K562 (cell line): ENCODE measurements around the gene LRRC1. TPM values are rescaled to one million over a fixed set of nuclear protein-coding genes. Genes with fewer than 3 reads are reported as not detected.
A peak's percentile ranks its signal among the peaks of the same experiment; 100 is the strongest.

Experiments
- ATAC-seq: fragments of 200-7000 bp; cut with Tn5 transposase; 3 replicates; pipeline ENCODE4 v1.9.1; 2020; ENCODE audit warnings: moderate library complexity
- BruUV-seq: library from RNA; stranded (reverse); fragments of 400-500 nt; replicated peaks from 2 replicates; lab custom pipeline; 2021; lab: Mats Ljungman, UMichigan
- CTCF ChIA-PET: fragments of 300-600 bp; formaldehyde crosslinking; extraction: SDS; loops from one replicate; lab custom pipeline; 2021; ENCODE audit warnings: low intra/inter-chr PET ratio; lab: Yijun Ruan, JAX
- POLR2A ChIA-PET: fragments of 300-600, 350-650 bp; sonication (Branson Sonifier 250); formaldehyde crosslinking; extraction: SDS; loops from one replicate; lab custom pipeline; 2021; ENCODE audit warnings: antibody characterized with exemption, inconsistent platforms; lab: Yijun Ruan, JAX
- DNase-seq, 4 experiments: peaks; one replicate each; pipeline versions ENCODE4 v3.0.0 to v3.0.0-alpha.2; 2011 to 2018; ENCODE audit warnings: low spot score in 3 of 4, mixed read lengths in 3 of 4; ENCODE audit errors: extremely low read depth in 1 of 4
- FAIRE-seq: peaks from 2 replicates; lab custom pipeline; 2011; peaks lifted over from hg19 to GRCh38; lab: Jason Lieb, UNC
- H2AFZ ChIP-seq: 2 replicates; pipeline ENCODE4 v1.6.0; 2011; ENCODE audit warnings: low read depth, low read length, control low read depth, inconsistent platforms
- H3K27ac ChIP-seq: fragments of 200-600 bp; 3 replicates; pipeline ENCODE4 v1.8.0; 2011; ENCODE audit warnings: low read depth, mild to moderate bottlenecking, control low read depth, inconsistent platforms, low read length, moderate library complexity, mixed read lengths; ENCODE audit errors: extremely low read depth
- H3K27me3 ChIP-seq, 2 experiments: fragments of 300-600 bp in 1 of 2; 2 replicates in 1 of 2; 3 replicates in 1 of 2; pipeline versions ENCODE4 v1.6.0 to v1.8.0; 2011; ENCODE audit warnings: inconsistent platforms in 2 of 2, low read length in 2 of 2, mild to moderate bottlenecking in 1 of 2, mixed read lengths in 1 of 2, moderate library complexity in 1 of 2; ENCODE audit not compliant: control insufficient read depth in 2 of 2, insufficient read depth in 2 of 2
- H3K36me3 ChIP-seq: fragments of 300-600 bp; 3 replicates; pipeline ENCODE4 v1.8.0; 2011; ENCODE audit warnings: mild to moderate bottlenecking, low read length, inconsistent platforms; ENCODE audit not compliant: control insufficient read depth, insufficient read depth
- H3K4me1 ChIP-seq, 2 experiments: fragments of 200-600 bp in 1 of 2; replicated peaks in 1 of 2; 2 replicates in 1 of 2; 3 replicates in 1 of 2; pipeline versions ENCODE4 v1.5.1 to v1.8.0; 2011; ENCODE audit warnings: inconsistent platforms in 2 of 2, low read length in 2 of 2, mild to moderate bottlenecking in 1 of 2, mixed read lengths in 1 of 2, moderate library complexity in 1 of 2; ENCODE audit not compliant: control insufficient read depth in 2 of 2, insufficient read depth in 2 of 2
- H3K4me2 ChIP-seq: 2 replicates; pipeline ENCODE4 v1.6.1; 2011; ENCODE audit warnings: low read length, control low read depth, inconsistent platforms, mixed read lengths; ENCODE audit not compliant: insufficient read depth
- H3K4me3 ChIP-seq: fragments of 200-600 bp; sonication (generic), shearing (Covaris generic); 2 replicates; pipeline ENCODE4 v1.5.1; 2016; ENCODE audit warnings: control low read depth, inconsistent platforms
- H3K79me2 ChIP-seq: fragments of 200-600 bp; 3 replicates; pipeline ENCODE4 v1.8.0; 2011; ENCODE audit warnings: low read length, inconsistent platforms; ENCODE audit not compliant: control insufficient read depth, insufficient read depth
- H3K9ac ChIP-seq, 2 experiments: 2 replicates each; pipeline versions ENCODE4 v1.6.0 to v1.6.1; 2011; ENCODE audit warnings: low read depth in 2 of 2, low read length in 2 of 2, control low read depth in 1 of 2, inconsistent platforms in 1 of 2, mild to moderate bottlenecking in 1 of 2, mixed read lengths in 1 of 2; ENCODE audit not compliant: insufficient read depth in 1 of 2
- H3K9me1 ChIP-seq: one replicate; pipeline ENCODE4 v1.6.0; 2011; ENCODE audit warnings: inconsistent platforms, mild to moderate bottlenecking, low read length, moderate library complexity; ENCODE audit not compliant: control insufficient read depth, insufficient read depth
- H3K9me3 ChIP-seq: replicated peaks from 2 replicates; pipeline ENCODE4 v1.5.1; 2011; ENCODE audit warnings: low read depth, low read length, inconsistent platforms; ENCODE audit not compliant: control insufficient read depth, insufficient read depth
- H4K20me1 ChIP-seq: replicated peaks from 2 replicates; pipeline ENCODE4 v1.6.1; 2011; ENCODE audit warnings: low read length, inconsistent platforms, mixed read lengths; ENCODE audit not compliant: control insufficient read depth, insufficient read depth
- FOXJ3 ChIP-seq: sonication (generic); formaldehyde crosslinking; IDR thresholded peaks from 2 replicates; pipeline ENCODE4 v1.4.0; 2020; ENCODE audit warnings: mild to moderate bottlenecking, missing genetic modification reagents
- KAT7 ChIP-seq: sonication (generic); formaldehyde crosslinking; IDR thresholded peaks from 2 replicates; pipeline ENCODE4 v1.8.0; 2022; ENCODE audit warnings: missing genetic modification reagents, mild to moderate bottlenecking, borderline replicate concordance
- MEF2A ChIP-seq: IDR thresholded peaks from 2 replicates; pipeline ENCODE4 v1.6.1; 2011; ENCODE audit warnings: low read depth, mild to moderate bottlenecking, low read length, moderate library complexity; ENCODE audit not compliant: control insufficient read depth
- MIER1 ChIP-seq: fragments of 450-650 bp; IDR thresholded peaks from 2 replicates; pipeline ENCODE4 v1.6.1; 2016; ENCODE audit warnings: antibody characterized with exemption, mild to moderate bottlenecking, low read depth
- PCBP1 ChIP-seq: fragments of 200-400 bp; formaldehyde crosslinking; IDR thresholded peaks from 2 replicates; pipeline ENCODE4 v1.6.1; 2018; ENCODE audit warnings: mild to moderate bottlenecking, low read depth, low read length; ENCODE audit not compliant: poor library complexity, severe bottlenecking
- PHB ChIP-seq: fragments of 250-450 bp; sonication (Bioruptor Pico); IDR thresholded peaks from 2 replicates; pipeline ENCODE4 v1.5.0; 2021
- SIN3A ChIP-seq, 2 experiments: fragments of 150-350 bp in 1 of 2; IDR thresholded peaks; 2 replicates each; pipeline ENCODE4 v1.6.1; 2011 to 2016; ENCODE audit warnings: borderline replicate concordance in 2 of 2, low read depth in 2 of 2, low read length in 2 of 2, mild to moderate bottlenecking in 2 of 2, moderate library complexity in 2 of 2; ENCODE audit not compliant: control insufficient read depth in 1 of 2
- SMARCE1 ChIP-seq: fragments of 450-650 bp; IDR thresholded peaks from 2 replicates; pipeline ENCODE4 v1.7.1; 2016; ENCODE audit warnings: mild to moderate bottlenecking
- SREBF2 ChIP-seq: sonication (generic); formaldehyde crosslinking; IDR thresholded peaks from 2 replicates; pipeline ENCODE4 v1.4.0; 2020; ENCODE audit warnings: mild to moderate bottlenecking, missing genetic modification reagents
- SUPT5H ChIP-seq: fragments of 450-650 bp; IDR thresholded peaks from 2 replicates; pipeline ENCODE4 v1.6.1; 2016
- ZNF668 ChIP-seq: fragments of 250-450 bp; sonication (Bioruptor Pico); IDR thresholded peaks from 2 replicates; pipeline ENCODE4 v1.8.0; 2022; ENCODE audit warnings: mild to moderate bottlenecking, inconsistent platforms
- ZNF764 ChIP-seq: fragments of 250-450 bp; sonication (Bioruptor Pico); IDR thresholded peaks from 2 replicates; pipeline ENCODE4 v1.4.0; 2020; ENCODE audit warnings: low read depth, mild to moderate bottlenecking, moderate library complexity
- WGBS: fragments of 100-300 bp; shearing (Covaris generic); methylation state at CpG from one replicate; pipeline ENCODE4 v1.1.6; 2016; ENCODE audit warnings: low coverage, mixed read lengths; ENCODE audit not compliant: insufficient coverage; ENCODE audit errors: missing lambda C conversion rate; 5-methylcytosine and 5-hydroxymethylcytosine counted together
- in situ Hi-C: fragments of 300-500 bp; cut with MboI; formaldehyde crosslinking; loops from 4 replicates; pipeline ENCODE4 v1.15.0; 2018; ENCODE audit warnings: inconsistent platforms, mixed read lengths
- intact Hi-C: fragments of 100-400 bp; cut with micrococcal nuclease; formaldehyde crosslinking; loops from 2 replicates; pipeline ENCODE4 v1.14.2; 2022
- polyA plus RNA-seq, 8 experiments: library from polyadenylated mRNA; depleted of rRNA in 4 of 8; stranded (reverse) in 5 of 8; unstranded in 3 of 8; fragments of >200 nt; fragmentation: Nextera tagmentation in 2 of 8; fragmentation: Illumina TruSeq in 1 of 8; extraction: Ambion mirVana in 2 of 8; extraction: Trizol in 1 of 8; gene quantifications; 2 replicates each; pipeline versions ENCODE4 v1.2.1 to v1.2.3, GENCODE V29; 2011 to 2014; ENCODE audit warnings: inconsistent platforms in 1 of 8, missing spikeins in 1 of 8
- total RNA-seq, 7 experiments: library from RNA; depleted of rRNA in 6 of 7; stranded (reverse); fragments of >200 nt in 6 of 7; fragmentation: Illumina TruSeq in 2 of 7; extraction: Trizol in 2 of 7; gene quantifications; 2 replicates each; pipeline versions ENCODE4 v1.2.1 to v1.2.3, GENCODE V29; 2011 to 2021; ENCODE audit warnings: low replicate concordance in 1 of 7
- TF ChIP-seq, protein P1 (sequence below): fragments of 150-350 bp; IDR thresholded peaks from 2 replicates; pipeline ENCODE4 v1.6.1; 2014; ENCODE audit warnings: low read depth, mild to moderate bottlenecking, low read length, borderline replicate concordance
- TF ChIP-seq, protein P2 (sequence below): fragments of 450-650 bp; IDR thresholded peaks from one replicate; pipeline ENCODE4 v1.6.1; 2018; ENCODE audit warnings: mild to moderate bottlenecking, moderate library complexity; ENCODE audit not compliant: partially characterized antibody
- TF ChIP-seq, protein P3 (sequence below): fragments of 250-450 bp; sonication (Bioruptor Pico); IDR thresholded peaks from 2 replicates; pipeline ENCODE4 v1.4.0; 2020; ENCODE audit warnings: mild to moderate bottlenecking, moderate library complexity, borderline replicate concordance

LRRC1 gene
- total and polyA plus RNA-seq, 9 of the 15 experiments (the other 6 are each of a cell fraction or from before 2014, with no cell fraction given), result not detected

DNA sequence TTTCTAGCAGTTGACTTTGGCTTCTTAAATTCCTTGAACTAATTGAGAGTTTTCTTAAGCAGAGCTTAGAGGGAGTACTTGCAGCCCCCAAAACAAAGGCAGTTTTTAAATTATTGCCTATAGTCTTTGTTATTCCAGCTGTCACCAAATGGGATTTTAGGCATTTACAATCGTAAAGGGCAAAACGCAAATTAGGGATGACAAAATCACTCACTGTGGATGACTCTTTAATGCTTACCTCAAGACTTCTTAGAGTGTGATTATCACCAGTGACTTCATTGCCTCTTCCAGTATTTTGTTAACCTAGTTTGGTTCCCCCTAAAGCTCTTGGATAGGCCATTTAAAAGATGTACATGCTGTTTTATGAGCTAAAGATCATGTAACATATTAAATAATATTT, 126.8 kb downstream of the LRRC1 start (continued):
- no peak for TF ChIP-seq MIER1
- TF ChIP-seq PHB (CRISPR knock-in tag), result no peak
- TF ChIP-seq ZNF764 (CRISPR knock-in tag), result no peak
- TF ChIP-seq, protein P1, sequence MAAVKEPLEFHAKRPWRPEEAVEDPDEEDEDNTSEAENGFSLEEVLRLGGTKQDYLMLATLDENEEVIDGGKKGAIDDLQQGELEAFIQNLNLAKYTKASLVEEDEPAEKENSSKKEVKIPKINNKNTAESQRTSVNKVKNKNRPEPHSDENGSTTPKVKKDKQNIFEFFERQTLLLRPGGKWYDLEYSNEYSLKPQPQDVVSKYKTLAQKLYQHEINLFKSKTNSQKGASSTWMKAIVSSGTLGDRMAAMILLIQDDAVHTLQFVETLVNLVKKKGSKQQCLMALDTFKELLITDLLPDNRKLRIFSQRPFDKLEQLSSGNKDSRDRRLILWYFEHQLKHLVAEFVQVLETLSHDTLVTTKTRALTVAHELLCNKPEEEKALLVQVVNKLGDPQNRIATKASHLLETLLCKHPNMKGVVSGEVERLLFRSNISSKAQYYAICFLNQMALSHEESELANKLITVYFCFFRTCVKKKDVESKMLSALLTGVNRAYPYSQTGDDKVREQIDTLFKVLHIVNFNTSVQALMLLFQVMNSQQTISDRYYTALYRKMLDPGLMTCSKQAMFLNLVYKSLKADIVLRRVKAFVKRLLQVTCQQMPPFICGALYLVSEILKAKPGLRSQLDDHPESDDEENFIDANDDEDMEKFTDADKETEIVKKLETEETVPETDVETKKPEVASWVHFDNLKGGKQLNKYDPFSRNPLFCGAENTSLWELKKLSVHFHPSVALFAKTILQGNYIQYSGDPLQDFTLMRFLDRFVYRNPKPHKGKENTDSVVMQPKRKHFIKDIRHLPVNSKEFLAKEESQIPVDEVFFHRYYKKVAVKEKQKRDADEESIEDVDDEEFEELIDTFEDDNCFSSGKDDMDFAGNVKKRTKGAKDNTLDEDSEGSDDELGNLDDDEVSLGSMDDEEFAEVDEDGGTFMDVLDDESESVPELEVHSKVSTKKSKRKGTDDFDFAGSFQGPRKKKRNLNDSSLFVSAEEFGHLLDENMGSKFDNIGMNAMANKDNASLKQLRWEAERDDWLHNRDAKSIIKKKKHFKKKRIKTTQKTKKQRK, result no peak
- no peak for TF ChIP-seq SREBF2 (CRISPR knock-in tag)

DNA sequence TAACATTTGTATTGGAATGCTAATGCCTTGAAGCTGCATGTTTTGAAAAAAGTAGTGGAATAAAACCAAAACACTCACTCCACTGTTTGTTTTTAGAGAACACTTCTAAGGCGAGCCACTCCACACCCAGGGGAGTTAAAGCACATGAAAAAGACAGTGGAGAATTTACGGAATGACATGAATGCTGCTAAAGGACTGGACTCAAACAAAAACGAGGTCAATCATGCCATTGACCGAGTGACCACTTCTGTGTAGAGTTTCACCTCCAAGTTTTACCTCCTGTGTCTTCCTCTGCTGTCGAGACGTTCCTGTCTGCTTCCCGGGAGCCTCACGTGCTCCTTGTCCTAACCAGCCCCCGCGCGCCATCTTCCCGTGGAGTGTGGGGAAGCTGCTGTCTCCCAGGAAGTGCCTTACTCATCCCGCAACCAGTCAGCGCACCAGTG, 127.8 kb downstream of the LRRC1 start:
- Histone ChIP-seq H3K27ac (no peak overlapping the region), H3K9me3 (no peaks in the 10 kb centered on the region), H3K4me2 (no peak overlapping the region), H3K27me3 (no peaks in the 10 kb centered on the region), H3K9me1 (no peaks in the 10 kb centered on the region), H3K79me2 (no peaks in the 10 kb centered on the region), H3K4me1 (no peaks in the 10 kb centered on the region), H3K4me3 (no peak overlapping the region), H3K36me3 (no peaks in the 10 kb centered on the region), H4K20me1 (no peaks in the 10 kb centered on the region), H2AFZ (peak overlapping the region; percentile 33; the same call in 1 of the 2 replicates), H3K9ac (no peak overlapping the region)
- DNase-seq, result no peak
- intact Hi-C loops (no loop called here), in situ Hi-C loops (no loop called here)
- ATAC-seq, result no peak
- ChIA-PET CTCF (no interaction called here), POLR2A (no interaction called here)
- no peak for FAIRE-seq
- BruUV-seq, result no TSS peak
- 3% methylated on average over 14 of the region's 14 CpGs for WGBS
- TF ChIP-seq SMARCE1, result no peak
- TF ChIP-seq PCBP1, result no peak
- TF ChIP-seq, protein P2, sequence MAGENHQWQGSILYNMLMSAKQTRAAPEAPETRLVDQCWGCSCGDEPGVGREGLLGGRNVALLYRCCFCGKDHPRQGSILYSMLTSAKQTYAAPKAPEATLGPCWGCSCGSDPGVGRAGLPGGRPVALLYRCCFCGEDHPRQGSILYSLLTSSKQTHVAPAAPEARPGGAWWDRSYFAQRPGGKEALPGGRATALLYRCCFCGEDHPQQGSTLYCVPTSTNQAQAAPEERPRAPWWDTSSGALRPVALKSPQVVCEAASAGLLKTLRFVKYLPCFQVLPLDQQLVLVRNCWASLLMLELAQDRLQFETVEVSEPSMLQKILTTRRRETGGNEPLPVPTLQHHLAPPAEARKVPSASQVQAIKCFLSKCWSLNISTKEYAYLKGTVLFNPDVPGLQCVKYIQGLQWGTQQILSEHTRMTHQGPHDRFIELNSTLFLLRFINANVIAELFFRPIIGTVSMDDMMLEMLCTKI, result no peak
- no peak for TF ChIP-seq ZNF668
- no peak for TF ChIP-seq MEF2A
- TF ChIP-seq SIN3A (IDR thresholded peaks at IDR 0.05; ENCODE audit: borderline replicate concordance in 2 of 2, control insufficient read depth in 1 of 2, low read depth in 2 of 2, low read length in 2 of 2), result no peak
- TF ChIP-seq SUPT5H, result no peak
- TF ChIP-seq FOXJ3 (CRISPR knock-in tag), result no peak
- TF ChIP-seq KAT7, result no peak
- TF ChIP-seq, protein P3, sequence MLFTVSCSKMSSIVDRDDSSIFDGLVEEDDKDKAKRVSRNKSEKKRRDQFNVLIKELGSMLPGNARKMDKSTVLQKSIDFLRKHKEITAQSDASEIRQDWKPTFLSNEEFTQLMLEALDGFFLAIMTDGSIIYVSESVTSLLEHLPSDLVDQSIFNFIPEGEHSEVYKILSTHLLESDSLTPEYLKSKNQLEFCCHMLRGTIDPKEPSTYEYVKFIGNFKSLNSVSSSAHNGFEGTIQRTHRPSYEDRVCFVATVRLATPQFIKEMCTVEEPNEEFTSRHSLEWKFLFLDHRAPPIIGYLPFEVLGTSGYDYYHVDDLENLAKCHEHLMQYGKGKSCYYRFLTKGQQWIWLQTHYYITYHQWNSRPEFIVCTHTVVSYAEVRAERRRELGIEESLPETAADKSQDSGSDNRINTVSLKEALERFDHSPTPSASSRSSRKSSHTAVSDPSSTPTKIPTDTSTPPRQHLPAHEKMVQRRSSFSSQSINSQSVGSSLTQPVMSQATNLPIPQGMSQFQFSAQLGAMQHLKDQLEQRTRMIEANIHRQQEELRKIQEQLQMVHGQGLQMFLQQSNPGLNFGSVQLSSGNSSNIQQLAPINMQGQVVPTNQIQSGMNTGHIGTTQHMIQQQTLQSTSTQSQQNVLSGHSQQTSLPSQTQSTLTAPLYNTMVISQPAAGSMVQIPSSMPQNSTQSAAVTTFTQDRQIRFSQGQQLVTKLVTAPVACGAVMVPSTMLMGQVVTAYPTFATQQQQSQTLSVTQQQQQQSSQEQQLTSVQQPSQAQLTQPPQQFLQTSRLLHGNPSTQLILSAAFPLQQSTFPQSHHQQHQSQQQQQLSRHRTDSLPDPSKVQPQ (CRISPR knock-in tag), result no peak
